H9 (cell line): ENCODE measurements around the gene CCL3. TPM values are rescaled to one million over a fixed set of nuclear protein-coding genes. Genes with fewer than 3 reads are reported as not detected.

Experiments used
- DNase-seq: peaks from one replicate; pipeline ENCODE4 v3.0.0-alpha.2; 2017
- H2AFZ ChIP-seq: one replicate; pipeline ENCODE4 v1.6.1; 2013; ENCODE audit warnings: mild to moderate bottlenecking, low read length, control low read depth, moderate library complexity
- H2AK5ac ChIP-seq: 2 replicates; pipeline ENCODE4 v1.6.1; 2013; ENCODE audit warnings: low read length, control low read depth, mixed read lengths; ENCODE audit not compliant: insufficient read length
- H2BK120ac ChIP-seq: one replicate; pipeline ENCODE4 v1.6.1; 2013; ENCODE audit warnings: low read depth, mild to moderate bottlenecking, low read length, control low read depth, inconsistent platforms; ENCODE audit not compliant: poor library complexity, severe bottlenecking
- H2BK12ac ChIP-seq: 2 replicates; pipeline ENCODE4 v1.6.1; 2013; ENCODE audit warnings: low read length, control low read depth, mixed read lengths, low read depth; ENCODE audit not compliant: insufficient read length
- H2BK15ac ChIP-seq: 2 replicates; pipeline ENCODE4 v1.6.1; 2013; ENCODE audit warnings: low read depth, low read length, control low read depth
- H2BK20ac ChIP-seq: one replicate; pipeline ENCODE4 v1.6.1; 2013; ENCODE audit warnings: low read depth, mild to moderate bottlenecking, low read length, control low read depth, inconsistent platforms; ENCODE audit not compliant: poor library complexity, severe bottlenecking
- H2BK5ac ChIP-seq: 2 replicates; pipeline ENCODE4 v1.6.1; 2013; ENCODE audit warnings: low read length, control low read depth, mixed read lengths; ENCODE audit not compliant: insufficient read length
- H3K14ac ChIP-seq: 2 replicates; pipeline ENCODE4 v1.6.1; 2013; ENCODE audit warnings: low read length, control low read depth; ENCODE audit not compliant: insufficient read depth
- H3K18ac ChIP-seq: 2 replicates; pipeline ENCODE4 v1.6.1; 2013; ENCODE audit warnings: low read depth, mild to moderate bottlenecking, mixed read lengths, low read length, control low read depth; ENCODE audit not compliant: insufficient read length
- H3K23ac ChIP-seq: 2 replicates; pipeline ENCODE4 v1.6.1; 2013; ENCODE audit warnings: low read length, control low read depth, mixed read lengths, low read depth; ENCODE audit not compliant: insufficient read length
- H3K23me2 ChIP-seq: 2 replicates; pipeline ENCODE4 v1.6.1; 2013; ENCODE audit warnings: low read depth, mild to moderate bottlenecking, mixed read lengths, low read length, control low read depth; ENCODE audit not compliant: insufficient read length, poor library complexity, severe bottlenecking
- H3K27ac ChIP-seq: 2 replicates; pipeline ENCODE4 v1.5.1; 2013; ENCODE audit warnings: low read length, control low read depth, mixed read lengths, low read depth; ENCODE audit not compliant: insufficient read length
- H3K27me3 ChIP-seq: 2 replicates; pipeline ENCODE4 v1.6.1; 2013; ENCODE audit warnings: low read length, control low read depth, inconsistent platforms; ENCODE audit not compliant: insufficient read depth
- H3K4ac ChIP-seq: 2 replicates; pipeline ENCODE4 v1.6.1; 2013; ENCODE audit warnings: low read depth, mild to moderate bottlenecking, control low read depth, inconsistent platforms, low read length, moderate library complexity
- H3K4me1 ChIP-seq: 2 replicates; pipeline ENCODE4 v1.6.1; 2013; ENCODE audit warnings: low read length, control low read depth, inconsistent platforms; ENCODE audit not compliant: insufficient read depth
- H3K4me2 ChIP-seq: 2 replicates; pipeline ENCODE4 v1.6.1; 2013; ENCODE audit warnings: low read length, control low read depth, mixed read lengths; ENCODE audit not compliant: insufficient read length, insufficient read depth
- H3K56ac ChIP-seq: 2 replicates; pipeline ENCODE4 v1.6.1; 2013; ENCODE audit warnings: low read depth, mild to moderate bottlenecking, mixed read lengths, low read length, control low read depth; ENCODE audit not compliant: insufficient read length
- H3K79me1 ChIP-seq: 2 replicates; pipeline ENCODE4 v1.6.1; 2013; ENCODE audit warnings: low read depth, mild to moderate bottlenecking, moderate library complexity, low read length, control low read depth, inconsistent platforms; ENCODE audit not compliant: insufficient read depth, poor library complexity, severe bottlenecking
- H3K79me2 ChIP-seq: 2 replicates; pipeline ENCODE4 v1.6.1; 2013; ENCODE audit warnings: low read length, control low read depth, inconsistent platforms; ENCODE audit not compliant: insufficient read depth
- H3K9ac ChIP-seq: 2 replicates; pipeline ENCODE4 v1.6.1; 2013; ENCODE audit warnings: low read length, control low read depth, mixed read lengths; ENCODE audit not compliant: insufficient read length; ENCODE audit errors: extremely low read depth
- H3K9me3 ChIP-seq: one replicate; pipeline ENCODE4 v1.6.1; 2013; ENCODE audit warnings: low read depth, low read length, inconsistent platforms; ENCODE audit not compliant: control insufficient read depth
- H3T11ph ChIP-seq: one replicate; pipeline ENCODE4 v1.6.1; 2013; ENCODE audit warnings: mild to moderate bottlenecking, low read length, control low read depth, inconsistent platforms
- H4K20me1 ChIP-seq: one replicate; pipeline ENCODE4 v1.6.1; 2013; ENCODE audit not compliant: control insufficient read depth, insufficient read length, insufficient read depth
- H4K5ac ChIP-seq: 2 replicates; pipeline ENCODE4 v1.6.1; 2013; ENCODE audit warnings: low read depth, mild to moderate bottlenecking, mixed read lengths, low read length, control low read depth; ENCODE audit not compliant: insufficient read length
- H4K8ac ChIP-seq: replicated peaks from 2 replicates; pipeline ENCODE4 v1.6.1; 2013; ENCODE audit warnings: low read length, control low read depth, mixed read lengths, low read depth; ENCODE audit not compliant: insufficient read length
- H4K91ac ChIP-seq: 2 replicates; pipeline ENCODE4 v1.6.1; 2013; ENCODE audit warnings: low read depth, mild to moderate bottlenecking, moderate library complexity, mixed read lengths, low read length, control low read depth; ENCODE audit not compliant: insufficient read length
- H3K27ac Mint-ChIP-seq, 3 experiments: 2 replicates in 2 of 3; 3 replicates in 1 of 3; pipeline ENCODE4 v1.8.0; 2020 to 2021; ENCODE audit warnings: mixed read lengths in 3 of 3, mild to moderate bottlenecking in 1 of 3, moderate library complexity in 1 of 3
- H3K27me3 Mint-ChIP-seq: 2 replicates; pipeline ENCODE4 v1.8.0; 2021; ENCODE audit warnings: low read depth, mild to moderate bottlenecking, moderate library complexity, mixed read lengths
- H3K36me3 Mint-ChIP-seq, 3 experiments: 2 replicates in 2 of 3; 3 replicates in 1 of 3; pipeline ENCODE4 v1.8.0; 2020 to 2021; ENCODE audit warnings: low read depth in 3 of 3, mixed read lengths in 3 of 3; ENCODE audit not compliant: insufficient read depth in 1 of 3
- H3K4me1 Mint-ChIP-seq, 2 experiments: 2 replicates each; pipeline ENCODE4 v1.8.0; 2020; ENCODE audit warnings: mixed read lengths in 2 of 2
- H3K4me3 Mint-ChIP-seq, 2 experiments: 2 replicates in 1 of 2; 3 replicates in 1 of 2; pipeline ENCODE4 v1.8.0; 2020 to 2021; ENCODE audit warnings: mild to moderate bottlenecking in 2 of 2, mixed read lengths in 2 of 2, moderate library complexity in 1 of 2
- H3K9me3 Mint-ChIP-seq, 2 experiments: 2 replicates in 1 of 2; 3 replicates in 1 of 2; pipeline ENCODE4 v1.8.0; 2020; ENCODE audit warnings: mild to moderate bottlenecking in 2 of 2, mixed read lengths in 2 of 2, moderate library complexity in 1 of 2
- CTCF ChIP-seq: fragments of 200-600 bp; sonication (generic); conservative IDR thresholded peaks from 3 replicates; pipeline ENCODE4 v1.8.0; 2021; ENCODE audit warnings: antibody characterized with exemption, mild to moderate bottlenecking
- WGBS: extraction: QIAGEN DNeasy Blood & Tissue Kit; methylation state at CpG from one replicate; pipeline ENCODE4 v1.1.7; 2013; ENCODE audit warnings: missing lambda C conversion rate, low lambda C conversion rate, mixed read lengths; ENCODE audit not compliant: insufficient read length; ENCODE audit errors: extremely low coverage; 5-methylcytosine and 5-hydroxymethylcytosine counted together
- total RNA-seq: library from RNA; stranded (reverse); gene quantifications from 2 replicates; pipeline ENCODE4 v1.2.1, GENCODE V29; 2021

CCL3 gene
- total RNA-seq, 1 experiment from 2014 or later: not detected

DNA sequence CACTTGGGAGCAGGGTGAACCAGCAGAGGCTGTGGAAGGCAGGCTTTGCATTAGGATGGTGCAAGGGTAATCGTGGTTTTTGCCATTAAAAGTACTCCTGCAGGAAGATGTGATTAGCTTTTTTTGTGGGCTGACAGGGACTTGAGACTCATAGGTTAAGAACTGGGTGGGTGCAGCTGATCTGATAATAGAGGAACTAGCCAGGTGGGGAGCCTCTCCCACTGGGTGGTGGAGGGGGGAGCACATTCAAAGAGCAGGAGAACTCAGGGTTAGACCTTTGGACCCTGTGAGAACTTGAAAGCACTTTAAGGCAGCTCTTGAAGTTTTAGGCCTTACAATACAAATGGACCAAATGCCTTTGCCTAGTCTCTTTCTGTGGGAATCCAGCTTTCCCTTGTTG is 46.1 kb upstream of the CCL3 start:
- H3K9me3 Mint-ChIP-seq: peaks cover 3 to 6% of the 10 kb centered on the region in 2 experiments; a peak in 4 of 5 replicates
- H3K14ac ChIP-seq: no peak overlapping the region
- H4K8ac ChIP-seq: no peak overlapping the region
- no peak overlapping the region for H2BK15ac ChIP-seq
- no peak overlapping the region for H2BK20ac ChIP-seq
- H3K36me3 Mint-ChIP-seq: peaks cover 0 to 2% (median 0%) of the 10 kb centered on the region in 3 experiments; a peak in 1 of 7 replicates
- H3K4me2 ChIP-seq: no peak overlapping the region
- no CpG with 5 or more reads among the region's 1 CpG for WGBS
- no peaks in the 10 kb centered on the region for H3K4me1 ChIP-seq
- no peak overlapping the region for H4K91ac ChIP-seq
- TF ChIP-seq CTCF: no peak
- no peak overlapping the region for H2BK12ac ChIP-seq
- H3K79me2 ChIP-seq: no peaks in the 10 kb centered on the region
- H3K27ac ChIP-seq: no peak overlapping the region
- H2BK120ac ChIP-seq: no peak overlapping the region
- no peak overlapping the region for H3T11ph ChIP-seq
- DNase-seq: no peak
- H3K18ac ChIP-seq: no peak overlapping the region
- H2AFZ ChIP-seq: no peak overlapping the region
- H3K4ac ChIP-seq: no peak overlapping the region
- peaks cover 2% of the 10 kb centered on the region; the same call in 1 of the 2 replicates for H3K27me3 ChIP-seq
- H3K27ac Mint-ChIP-seq: no peak overlapping the region
- H3K56ac ChIP-seq: no peak overlapping the region
- H3K9me3 ChIP-seq: no peaks in the 10 kb centered on the region
- H2AK5ac ChIP-seq: no peak overlapping the region
- H4K20me1 ChIP-seq: no peaks in the 10 kb centered on the region
- H3K4me3 Mint-ChIP-seq: no peak overlapping the region
- H3K4me1 Mint-ChIP-seq: peaks cover 4 to 6% of the 10 kb centered on the region in 2 experiments
- peaks cover 2% of the 10 kb centered on the region; the same call in 1 of the 2 replicates for H3K27me3 Mint-ChIP-seq
- H3K9ac ChIP-seq: no peak overlapping the region
- no peaks in the 10 kb centered on the region for H3K23me2 ChIP-seq
- no peak overlapping the region for H2BK5ac ChIP-seq
- no peak overlapping the region for H3K23ac ChIP-seq
- H4K5ac ChIP-seq: no peak overlapping the region
- H3K79me1 ChIP-seq: no peaks in the 10 kb centered on the region
